Transverse colon (tissue), 4 donors: ENCODE data around the gene MRPS30.

Experiments
- CTCF ChIP-seq, 5 experiments: fragments of 200-600 bp in 3 of 5; fragments of 450-650 bp in 2 of 5; sonication (generic) in 3 of 5; IDR thresholded peaks; 1 replicate in 2 of 5; 2 replicates in 3 of 5; pipeline ENCODE4 v1.5.1; 2016 to 2017; ENCODE audit warnings: antibody characterized with exemption in 5 of 5, inconsistent platforms in 3 of 5, mild to moderate bottlenecking in 2 of 5, moderate library complexity in 1 of 5
- POLR2A ChIP-seq: fragments of 450-650 bp; IDR thresholded peaks from one replicate; pipeline ENCODE4 v1.6.1; 2016; ENCODE audit warnings: antibody characterized with exemption, mild to moderate bottlenecking, moderate library complexity
- POLR2AphosphoS5 ChIP-seq, 3 donors: sonication (generic); formaldehyde crosslinking; IDR thresholded peaks; one replicate each; pipeline ENCODE4 v1.6.1; 2016; ENCODE audit warnings: antibody characterized with exemption in 3 of 3

DNA sequence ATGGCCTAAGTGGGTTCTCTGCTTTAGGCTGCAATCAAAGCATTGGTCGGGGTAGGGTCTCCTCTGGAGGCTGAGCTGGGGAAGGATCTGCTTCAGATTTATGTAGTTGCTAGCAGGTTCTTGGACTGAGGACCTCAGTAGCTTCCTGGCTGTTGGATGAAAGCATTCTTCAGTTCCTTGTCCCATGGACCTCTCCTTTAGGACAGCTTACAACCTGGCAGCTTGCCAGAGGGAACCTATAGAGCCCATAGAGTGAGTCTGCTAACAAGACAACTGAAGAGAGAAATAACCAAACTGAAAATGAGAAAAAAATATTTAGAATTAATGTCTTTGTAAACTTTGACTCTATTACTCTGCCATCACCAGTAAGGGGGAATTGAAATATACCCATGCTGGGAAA is 12.4 kb downstream of the MRPS30 start:
- no peak for TF ChIP-seq POLR2AphosphoS5 (IDR thresholded peaks at IDR 0.05)
- TF ChIP-seq CTCF (IDR thresholded peaks at IDR 0.05) = no peak
- no peak for TF ChIP-seq POLR2A
